HepG2 (cell line): ENCODE data around the gene GPN1. TPM values are rescaled to one million over a fixed set of nuclear protein-coding genes. Genes with fewer than 3 reads are reported as not detected.

Experiments
- ISL2 ChIP-seq: sonication (generic); formaldehyde crosslinking; IDR thresholded peaks from 2 replicates; pipeline ENCODE4 v1.5.0; 2020; ENCODE audit warnings: missing genetic modification reagents
- POLR2G ChIP-seq: fragments of 200-400 bp; formaldehyde crosslinking; IDR thresholded peaks from 2 replicates; pipeline ENCODE4 v1.6.1; 2018; ENCODE audit warnings: mild to moderate bottlenecking, low read depth, low read length, moderate library complexity
- RFX3 ChIP-seq: IDR thresholded peaks from 2 replicates; pipeline ENCODE4 v1.6.1; 2016; ENCODE audit warnings: missing biosample characterization, missing genetic modification reagents
- RNF2 ChIP-seq: fragments of 450-650 bp; conservative IDR thresholded peaks from 2 replicates; pipeline ENCODE4 v1.6.1; 2016; ENCODE audit warnings: low read depth
- SMARCE1 ChIP-seq: fragments of 450-650 bp; IDR thresholded peaks from 2 replicates; pipeline ENCODE4 v1.6.1; 2017; ENCODE audit warnings: borderline replicate concordance
- SRSF4 ChIP-seq: fragments of 200-400 bp; formaldehyde crosslinking; IDR thresholded peaks from one replicate; pipeline ENCODE4 v1.6.1; 2018; ENCODE audit warnings: mild to moderate bottlenecking, low read depth, low read length, moderate library complexity; ENCODE audit not compliant: poor library complexity, severe bottlenecking
- ZC3H13 ChIP-seq: sonication (generic); formaldehyde crosslinking; IDR thresholded peaks from 2 replicates; pipeline ENCODE4 v1.8.1; 2023; ENCODE audit warnings: mild to moderate bottlenecking, missing genetic modification reagents, moderate library complexity
- ZFP36L1 ChIP-seq: sonication (generic); formaldehyde crosslinking; IDR thresholded peaks from 2 replicates; pipeline ENCODE4 v1.8.0; 2022; ENCODE audit warnings: mild to moderate bottlenecking, missing genetic modification reagents, moderate library complexity
- ZNF317 ChIP-seq: sonication (generic); formaldehyde crosslinking; IDR thresholded peaks from 2 replicates; pipeline ENCODE4 v1.5.0; 2020; ENCODE audit warnings: mild to moderate bottlenecking, missing genetic modification reagents
- ZNF34 ChIP-seq: sonication (generic); formaldehyde crosslinking; IDR thresholded peaks from 2 replicates; pipeline ENCODE4 v1.4.0; 2020; ENCODE audit warnings: mild to moderate bottlenecking, missing genetic modification reagents, borderline replicate concordance
- ZNF660 ChIP-seq: sonication (generic); formaldehyde crosslinking; IDR thresholded peaks from 2 replicates; pipeline ENCODE4 v1.5.1; 2020; ENCODE audit warnings: mild to moderate bottlenecking, low read depth, missing genetic modification reagents, borderline replicate concordance
- ZNF792 ChIP-seq: IDR thresholded peaks from 2 replicates; pipeline ENCODE4 v1.6.1; 2016
- polyA plus RNA-seq, 8 experiments: library from polyadenylated mRNA; depleted of rRNA in 3 of 8; stranded (reverse) in 7 of 8; unstranded in 1 of 8; fragments of >200 nt; fragmentation: Illumina TruSeq in 4 of 8; extraction: Trizol in 4 of 8; gene quantifications; 2 replicates each; pipeline versions ENCODE4 v1.2.1 to v1.2.3, GENCODE V29; 2011 to 2016; ENCODE audit warnings: low read depth in 4 of 8, missing spikeins in 1 of 8, mixed read lengths in 1 of 8; ENCODE audit not compliant: insufficient read depth in 1 of 8
- total RNA-seq, 5 experiments: library from RNA; depleted of rRNA; stranded (reverse); fragments of >200 nt; fragmentation: Illumina TruSeq; extraction: Trizol; gene quantifications; 2 replicates each; pipeline ENCODE4 v1.2.3, GENCODE V29; 2016; ENCODE audit warnings: low read depth in 1 of 5
- TF ChIP-seq, protein P1 (sequence below), 2 experiments: fragments of 450-650 bp in 1 of 2; sonication (generic) in 1 of 2; formaldehyde crosslinking; IDR thresholded peaks; 2 replicates each; pipeline versions ENCODE4 v1.5.0 to v1.8.0; 2020 to 2022; ENCODE audit warnings: mild to moderate bottlenecking in 1 of 2, missing genetic modification reagents in 1 of 2
- TF ChIP-seq, protein P2 (sequence below): sonication (generic); formaldehyde crosslinking; IDR thresholded peaks from 2 replicates; pipeline ENCODE4 v1.4.0; 2020; ENCODE audit warnings: missing genetic modification reagents
- TF ChIP-seq, protein P3 (sequence below): IDR thresholded peaks from 2 replicates; pipeline ENCODE4 v1.6.1; 2016; ENCODE audit warnings: mild to moderate bottlenecking, missing biosample characterization, missing genetic modification reagents
- TF ChIP-seq, protein P4 (sequence below), 2 experiments: IDR thresholded peaks; 2 replicates each; pipeline ENCODE4 v1.6.1; 2011 to 2012; ENCODE audit warnings: low read length in 2 of 2, borderline replicate concordance in 1 of 2, low read depth in 1 of 2, mild to moderate bottlenecking in 1 of 2, moderate library complexity in 1 of 2
- TF ChIP-seq, protein P5 (sequence below): sonication (generic); formaldehyde crosslinking; IDR thresholded peaks from 2 replicates; pipeline ENCODE4 v1.5.1; 2020; ENCODE audit warnings: mild to moderate bottlenecking, missing genetic modification reagents, moderate library complexity

GPN1 gene
- total and polyA plus RNA-seq, 2 of the 13 experiments (the other 11 are each of a cell fraction or from before 2014, with no cell fraction given) = 54.5 to 62.7 TPM

DNA sequence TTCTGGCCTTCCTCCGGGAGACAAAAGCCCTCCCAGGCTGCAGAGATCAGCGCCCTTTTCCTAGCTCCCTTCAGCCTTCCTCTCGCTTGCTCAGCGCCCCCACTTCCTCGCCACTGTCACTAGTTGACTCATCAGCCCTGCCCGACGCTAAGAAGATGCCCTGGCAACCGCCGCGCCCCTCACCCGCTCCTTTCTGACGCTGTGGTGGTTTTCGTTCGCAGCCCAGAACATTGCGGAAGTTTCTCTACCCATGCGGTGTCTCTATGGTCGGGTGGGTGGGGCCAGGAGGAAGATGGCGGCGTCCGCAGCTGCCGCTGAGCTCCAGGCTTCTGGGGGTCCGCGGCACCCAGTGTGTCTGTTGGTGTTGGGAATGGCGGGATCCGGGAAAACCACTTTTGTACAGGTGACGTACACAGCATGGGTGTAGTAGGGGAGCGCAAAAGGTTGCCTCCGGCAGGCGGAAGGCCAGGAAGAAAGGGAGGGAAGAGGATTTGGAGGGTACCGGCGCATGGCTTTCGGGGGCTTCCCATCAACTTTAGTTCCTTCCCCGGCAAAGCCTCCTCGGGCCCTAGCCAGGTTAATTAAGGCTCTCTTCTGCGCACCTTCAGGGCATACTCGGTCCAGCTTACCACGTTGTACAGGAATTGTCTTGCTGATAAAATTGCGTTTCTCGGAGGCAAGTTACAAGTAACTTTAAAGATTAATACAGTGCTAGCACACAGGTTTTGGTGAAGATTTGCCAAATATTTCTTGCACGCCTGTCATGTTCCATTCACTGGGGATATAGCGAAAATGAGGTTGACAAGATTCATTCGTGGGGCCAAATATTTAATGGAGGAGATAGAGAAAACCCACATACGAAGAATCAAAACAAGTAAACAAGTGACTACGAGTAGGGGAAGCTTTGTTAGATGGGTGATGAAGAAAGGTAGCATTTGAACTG lies at the start of gene GPN1, which contains the start of gene CCDC121 (continued):
- TF ChIP-seq ZNF34 (CRISPR knock-in tag) (no peak), ISL2 (peak; percentile 63; the same call in 1 of the 2 replicates), ZFP36L1 (no peak), ZNF660 (no peak), ZNF792 (CRISPR knock-in tag) (peak; percentile 94), POLR2G (peak; percentile 100), ZNF317 (CRISPR knock-in tag) (no peak), RFX3 (CRISPR knock-in tag) (peak; percentile 84), RNF2 (no peak), ZC3H13 (CRISPR knock-in tag) (no peak; the same call in none of the 2 replicates), SMARCE1 (no peak), SRSF4 (no peak)
- TF ChIP-seq, protein P1, sequence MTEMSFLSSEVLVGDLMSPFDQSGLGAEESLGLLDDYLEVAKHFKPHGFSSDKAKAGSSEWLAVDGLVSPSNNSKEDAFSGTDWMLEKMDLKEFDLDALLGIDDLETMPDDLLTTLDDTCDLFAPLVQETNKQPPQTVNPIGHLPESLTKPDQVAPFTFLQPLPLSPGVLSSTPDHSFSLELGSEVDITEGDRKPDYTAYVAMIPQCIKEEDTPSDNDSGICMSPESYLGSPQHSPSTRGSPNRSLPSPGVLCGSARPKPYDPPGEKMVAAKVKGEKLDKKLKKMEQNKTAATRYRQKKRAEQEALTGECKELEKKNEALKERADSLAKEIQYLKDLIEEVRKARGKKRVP (CRISPR knock-in tag; IDR thresholded peaks at IDR 0.05) = peak in 1 of 2 experiments; percentile 67; a peak in 1 of 4 replicates
- TF ChIP-seq, protein P2, sequence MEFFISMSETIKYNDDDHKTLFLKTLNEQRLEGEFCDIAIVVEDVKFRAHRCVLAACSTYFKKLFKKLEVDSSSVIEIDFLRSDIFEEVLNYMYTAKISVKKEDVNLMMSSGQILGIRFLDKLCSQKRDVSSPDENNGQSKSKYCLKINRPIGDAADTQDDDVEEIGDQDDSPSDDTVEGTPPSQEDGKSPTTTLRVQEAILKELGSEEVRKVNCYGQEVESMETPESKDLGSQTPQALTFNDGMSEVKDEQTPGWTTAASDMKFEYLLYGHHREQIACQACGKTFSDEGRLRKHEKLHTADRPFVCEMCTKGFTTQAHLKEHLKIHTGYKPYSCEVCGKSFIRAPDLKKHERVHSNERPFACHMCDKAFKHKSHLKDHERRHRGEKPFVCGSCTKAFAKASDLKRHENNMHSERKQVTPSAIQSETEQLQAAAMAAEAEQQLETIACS (CRISPR knock-in tag) = no peak
- TF ChIP-seq, protein P3, sequence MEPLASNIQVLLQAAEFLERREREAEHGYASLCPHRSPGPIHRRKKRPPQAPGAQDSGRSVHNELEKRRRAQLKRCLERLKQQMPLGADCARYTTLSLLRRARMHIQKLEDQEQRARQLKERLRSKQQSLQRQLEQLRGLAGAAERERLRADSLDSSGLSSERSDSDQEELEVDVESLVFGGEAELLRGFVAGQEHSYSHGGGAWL (CRISPR knock-in tag) = peak; percentile 89; the same call in 1 of the 2 replicates
- TF ChIP-seq, protein P4, sequence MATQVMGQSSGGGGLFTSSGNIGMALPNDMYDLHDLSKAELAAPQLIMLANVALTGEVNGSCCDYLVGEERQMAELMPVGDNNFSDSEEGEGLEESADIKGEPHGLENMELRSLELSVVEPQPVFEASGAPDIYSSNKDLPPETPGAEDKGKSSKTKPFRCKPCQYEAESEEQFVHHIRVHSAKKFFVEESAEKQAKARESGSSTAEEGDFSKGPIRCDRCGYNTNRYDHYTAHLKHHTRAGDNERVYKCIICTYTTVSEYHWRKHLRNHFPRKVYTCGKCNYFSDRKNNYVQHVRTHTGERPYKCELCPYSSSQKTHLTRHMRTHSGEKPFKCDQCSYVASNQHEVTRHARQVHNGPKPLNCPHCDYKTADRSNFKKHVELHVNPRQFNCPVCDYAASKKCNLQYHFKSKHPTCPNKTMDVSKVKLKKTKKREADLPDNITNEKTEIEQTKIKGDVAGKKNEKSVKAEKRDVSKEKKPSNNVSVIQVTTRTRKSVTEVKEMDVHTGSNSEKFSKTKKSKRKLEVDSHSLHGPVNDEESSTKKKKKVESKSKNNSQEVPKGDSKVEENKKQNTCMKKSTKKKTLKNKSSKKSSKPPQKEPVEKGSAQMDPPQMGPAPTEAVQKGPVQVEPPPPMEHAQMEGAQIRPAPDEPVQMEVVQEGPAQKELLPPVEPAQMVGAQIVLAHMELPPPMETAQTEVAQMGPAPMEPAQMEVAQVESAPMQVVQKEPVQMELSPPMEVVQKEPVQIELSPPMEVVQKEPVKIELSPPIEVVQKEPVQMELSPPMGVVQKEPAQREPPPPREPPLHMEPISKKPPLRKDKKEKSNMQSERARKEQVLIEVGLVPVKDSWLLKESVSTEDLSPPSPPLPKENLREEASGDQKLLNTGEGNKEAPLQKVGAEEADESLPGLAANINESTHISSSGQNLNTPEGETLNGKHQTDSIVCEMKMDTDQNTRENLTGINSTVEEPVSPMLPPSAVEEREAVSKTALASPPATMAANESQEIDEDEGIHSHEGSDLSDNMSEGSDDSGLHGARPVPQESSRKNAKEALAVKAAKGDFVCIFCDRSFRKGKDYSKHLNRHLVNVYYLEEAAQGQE (IDR thresholded peaks at IDR 0.05; ENCODE audit: borderline replicate concordance in 1 of 2, low read depth in 1 of 2, low read length in 2 of 2) = peak in 1 of 2 experiments; percentile 79; a peak in 1 of 4 replicates
- TF ChIP-seq, protein P5, sequence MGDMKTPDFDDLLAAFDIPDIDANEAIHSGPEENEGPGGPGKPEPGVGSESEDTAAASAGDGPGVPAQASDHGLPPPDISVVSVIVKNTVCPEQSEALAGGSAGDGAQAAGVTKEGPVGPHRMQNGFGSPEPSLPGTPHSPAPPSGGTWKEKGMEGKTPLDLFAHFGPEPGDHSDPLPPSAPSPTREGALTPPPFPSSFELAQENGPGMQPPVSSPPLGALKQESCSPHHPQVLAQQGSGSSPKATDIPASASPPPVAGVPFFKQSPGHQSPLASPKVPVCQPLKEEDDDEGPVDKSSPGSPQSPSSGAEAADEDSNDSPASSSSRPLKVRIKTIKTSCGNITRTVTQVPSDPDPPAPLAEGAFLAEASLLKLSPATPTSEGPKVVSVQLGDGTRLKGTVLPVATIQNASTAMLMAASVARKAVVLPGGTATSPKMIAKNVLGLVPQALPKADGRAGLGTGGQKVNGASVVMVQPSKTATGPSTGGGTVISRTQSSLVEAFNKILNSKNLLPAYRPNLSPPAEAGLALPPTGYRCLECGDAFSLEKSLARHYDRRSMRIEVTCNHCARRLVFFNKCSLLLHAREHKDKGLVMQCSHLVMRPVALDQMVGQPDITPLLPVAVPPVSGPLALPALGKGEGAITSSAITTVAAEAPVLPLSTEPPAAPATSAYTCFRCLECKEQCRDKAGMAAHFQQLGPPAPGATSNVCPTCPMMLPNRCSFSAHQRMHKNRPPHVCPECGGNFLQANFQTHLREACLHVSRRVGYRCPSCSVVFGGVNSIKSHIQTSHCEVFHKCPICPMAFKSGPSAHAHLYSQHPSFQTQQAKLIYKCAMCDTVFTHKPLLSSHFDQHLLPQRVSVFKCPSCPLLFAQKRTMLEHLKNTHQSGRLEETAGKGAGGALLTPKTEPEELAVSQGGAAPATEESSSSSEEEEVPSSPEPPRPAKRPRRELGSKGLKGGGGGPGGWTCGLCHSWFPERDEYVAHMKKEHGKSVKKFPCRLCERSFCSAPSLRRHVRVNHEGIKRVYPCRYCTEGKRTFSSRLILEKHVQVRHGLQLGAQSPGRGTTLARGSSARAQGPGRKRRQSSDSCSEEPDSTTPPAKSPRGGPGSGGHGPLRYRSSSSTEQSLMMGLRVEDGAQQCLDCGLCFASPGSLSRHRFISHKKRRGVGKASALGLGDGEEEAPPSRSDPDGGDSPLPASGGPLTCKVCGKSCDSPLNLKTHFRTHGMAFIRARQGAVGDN (CRISPR knock-in tag) = peak; percentile 95
